OCI-LY1 (cell line): Measurements from ENCODE around the gene TMEM59.

Experiments
- EZH2 ChIP-seq: fragments of 200-600 bp; sonication (generic), shearing (Covaris generic); IDR thresholded peaks from 2 replicates; pipeline ENCODE4 v1.8.0; 2017; ENCODE audit warnings: borderline replicate concordance, mixed run types, mild to moderate bottlenecking, antibody characterized with exemption, low read length, moderate library complexity, mixed read lengths
- TF ChIP-seq, protein P1 (sequence below): fragments of 200-600 bp; sonication (generic), shearing (Covaris generic); IDR thresholded peaks from 2 replicates; pipeline ENCODE4 v1.5.1; 2017; ENCODE audit warnings: mild to moderate bottlenecking, antibody characterized with exemption, low read length, moderate library complexity, mixed read lengths

DNA sequence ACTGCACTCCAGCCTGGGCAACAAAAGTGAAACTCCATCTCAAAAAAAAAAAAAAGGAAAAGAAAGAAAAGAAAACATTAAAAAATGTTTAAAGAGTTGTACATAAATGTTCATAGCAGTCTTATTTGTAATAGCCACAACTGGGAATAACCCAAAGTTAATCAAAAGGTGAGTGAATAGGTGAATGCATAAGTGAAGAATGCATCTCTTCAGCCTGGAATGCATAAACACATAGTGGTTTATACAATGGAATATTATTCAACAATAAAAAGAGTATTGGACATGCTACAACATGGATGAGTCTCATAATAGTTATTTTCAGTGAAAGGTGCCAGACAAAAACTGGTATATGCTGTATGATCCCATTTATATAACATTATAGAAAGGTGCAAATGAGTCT, 53.1 kb downstream of the TMEM59 start:
- TF ChIP-seq, protein P1, sequence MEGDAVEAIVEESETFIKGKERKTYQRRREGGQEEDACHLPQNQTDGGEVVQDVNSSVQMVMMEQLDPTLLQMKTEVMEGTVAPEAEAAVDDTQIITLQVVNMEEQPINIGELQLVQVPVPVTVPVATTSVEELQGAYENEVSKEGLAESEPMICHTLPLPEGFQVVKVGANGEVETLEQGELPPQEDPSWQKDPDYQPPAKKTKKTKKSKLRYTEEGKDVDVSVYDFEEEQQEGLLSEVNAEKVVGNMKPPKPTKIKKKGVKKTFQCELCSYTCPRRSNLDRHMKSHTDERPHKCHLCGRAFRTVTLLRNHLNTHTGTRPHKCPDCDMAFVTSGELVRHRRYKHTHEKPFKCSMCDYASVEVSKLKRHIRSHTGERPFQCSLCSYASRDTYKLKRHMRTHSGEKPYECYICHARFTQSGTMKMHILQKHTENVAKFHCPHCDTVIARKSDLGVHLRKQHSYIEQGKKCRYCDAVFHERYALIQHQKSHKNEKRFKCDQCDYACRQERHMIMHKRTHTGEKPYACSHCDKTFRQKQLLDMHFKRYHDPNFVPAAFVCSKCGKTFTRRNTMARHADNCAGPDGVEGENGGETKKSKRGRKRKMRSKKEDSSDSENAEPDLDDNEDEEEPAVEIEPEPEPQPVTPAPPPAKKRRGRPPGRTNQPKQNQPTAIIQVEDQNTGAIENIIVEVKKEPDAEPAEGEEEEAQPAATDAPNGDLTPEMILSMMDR = no peak
- TF ChIP-seq EZH2 = no peak
